Right lobe of liver (tissue), 4 donors: ENCODE data around the gene USP6NL.

Experiments used
- POLR2A ChIP-seq: fragments of 450-650 bp; IDR thresholded peaks from one replicate; pipeline ENCODE4 v1.6.1; 2017; ENCODE audit warnings: antibody characterized with exemption, mild to moderate bottlenecking
- TF ChIP-seq, protein P1 (sequence below), 4 donors: fragments of 200-600 bp in 3 of 4; fragments of 450-650 bp in 1 of 4; IDR thresholded peaks; one replicate each; pipeline versions ENCODE4 v1.5.1 to v1.8.0; 2016 to 2022; ENCODE audit warnings: antibody characterized with exemption in 4 of 4, mild to moderate bottlenecking in 2 of 4
- donor health status: DM: no; HTN: no; CAD: no.
- donor health status: DM: no; HTN: no; CAD: no.
- donor health status: DM: no; HTN: yes; CAD: no.

DNA sequence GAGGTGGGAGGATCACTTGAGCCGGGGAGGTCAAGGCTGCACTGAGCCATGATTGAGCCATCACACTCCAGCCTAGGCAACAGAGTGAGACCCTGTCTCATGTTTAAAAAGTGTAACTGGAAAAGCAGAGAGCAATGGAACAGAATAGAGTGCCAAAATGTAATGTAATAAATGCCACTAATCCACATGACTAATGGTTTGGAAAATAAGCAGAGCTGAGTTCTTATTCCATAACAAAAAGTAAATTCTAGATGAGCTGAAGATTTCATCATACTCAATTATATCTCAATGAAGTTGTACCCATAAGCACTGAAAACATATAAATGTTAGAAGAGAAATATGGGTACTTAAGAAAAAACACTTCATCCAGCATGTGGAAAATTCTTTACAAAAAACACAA is 132.6 kb downstream of the USP6NL start:
- TF ChIP-seq, protein P1, sequence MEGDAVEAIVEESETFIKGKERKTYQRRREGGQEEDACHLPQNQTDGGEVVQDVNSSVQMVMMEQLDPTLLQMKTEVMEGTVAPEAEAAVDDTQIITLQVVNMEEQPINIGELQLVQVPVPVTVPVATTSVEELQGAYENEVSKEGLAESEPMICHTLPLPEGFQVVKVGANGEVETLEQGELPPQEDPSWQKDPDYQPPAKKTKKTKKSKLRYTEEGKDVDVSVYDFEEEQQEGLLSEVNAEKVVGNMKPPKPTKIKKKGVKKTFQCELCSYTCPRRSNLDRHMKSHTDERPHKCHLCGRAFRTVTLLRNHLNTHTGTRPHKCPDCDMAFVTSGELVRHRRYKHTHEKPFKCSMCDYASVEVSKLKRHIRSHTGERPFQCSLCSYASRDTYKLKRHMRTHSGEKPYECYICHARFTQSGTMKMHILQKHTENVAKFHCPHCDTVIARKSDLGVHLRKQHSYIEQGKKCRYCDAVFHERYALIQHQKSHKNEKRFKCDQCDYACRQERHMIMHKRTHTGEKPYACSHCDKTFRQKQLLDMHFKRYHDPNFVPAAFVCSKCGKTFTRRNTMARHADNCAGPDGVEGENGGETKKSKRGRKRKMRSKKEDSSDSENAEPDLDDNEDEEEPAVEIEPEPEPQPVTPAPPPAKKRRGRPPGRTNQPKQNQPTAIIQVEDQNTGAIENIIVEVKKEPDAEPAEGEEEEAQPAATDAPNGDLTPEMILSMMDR (IDR thresholded peaks at IDR 0.05): no peak
- TF ChIP-seq POLR2A: no peak
